ENCODE measurements around the gene ODAD2.
"Not testable (repeated sequence)": the region's sequence is repeated elsewhere in the genome, so short reads cannot be mapped to it uniquely, and the experiment has no call there.

The ODAD2 gene, protein sequence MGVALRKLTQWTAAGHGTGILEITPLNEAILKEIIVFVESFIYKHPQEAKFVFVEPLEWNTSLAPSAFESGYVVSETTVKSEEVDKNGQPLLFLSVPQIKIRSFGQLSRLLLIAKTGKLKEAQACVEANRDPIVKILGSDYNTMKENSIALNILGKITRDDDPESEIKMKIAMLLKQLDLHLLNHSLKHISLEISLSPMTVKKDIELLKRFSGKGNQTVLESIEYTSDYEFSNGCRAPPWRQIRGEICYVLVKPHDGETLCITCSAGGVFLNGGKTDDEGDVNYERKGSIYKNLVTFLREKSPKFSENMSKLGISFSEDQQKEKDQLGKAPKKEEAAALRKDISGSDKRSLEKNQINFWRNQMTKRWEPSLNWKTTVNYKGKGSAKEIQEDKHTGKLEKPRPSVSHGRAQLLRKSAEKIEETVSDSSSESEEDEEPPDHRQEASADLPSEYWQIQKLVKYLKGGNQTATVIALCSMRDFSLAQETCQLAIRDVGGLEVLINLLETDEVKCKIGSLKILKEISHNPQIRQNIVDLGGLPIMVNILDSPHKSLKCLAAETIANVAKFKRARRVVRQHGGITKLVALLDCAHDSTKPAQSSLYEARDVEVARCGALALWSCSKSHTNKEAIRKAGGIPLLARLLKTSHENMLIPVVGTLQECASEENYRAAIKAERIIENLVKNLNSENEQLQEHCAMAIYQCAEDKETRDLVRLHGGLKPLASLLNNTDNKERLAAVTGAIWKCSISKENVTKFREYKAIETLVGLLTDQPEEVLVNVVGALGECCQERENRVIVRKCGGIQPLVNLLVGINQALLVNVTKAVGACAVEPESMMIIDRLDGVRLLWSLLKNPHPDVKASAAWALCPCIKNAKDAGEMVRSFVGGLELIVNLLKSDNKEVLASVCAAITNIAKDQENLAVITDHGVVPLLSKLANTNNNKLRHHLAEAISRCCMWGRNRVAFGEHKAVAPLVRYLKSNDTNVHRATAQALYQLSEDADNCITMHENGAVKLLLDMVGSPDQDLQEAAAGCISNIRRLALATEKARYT

DNA sequence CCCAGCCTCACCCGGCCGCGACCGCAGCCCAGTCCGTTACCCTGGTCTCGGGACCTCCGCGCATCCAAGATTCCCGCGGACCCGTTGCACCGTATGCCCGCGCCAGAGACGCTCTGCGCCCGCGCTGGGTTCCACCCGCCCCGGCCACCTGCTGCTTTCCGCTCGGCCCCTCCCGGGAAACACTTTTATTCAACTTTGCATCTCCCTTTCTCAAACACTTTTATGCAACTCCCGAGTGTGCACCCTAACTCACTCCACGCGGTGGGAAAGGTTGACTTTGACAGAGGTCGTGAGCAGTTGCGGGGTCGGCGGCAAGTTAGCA, at the start of gene ODAD2:
TSS of gene ODAD2 (minus strand) at position 126 of the 322 bp plus-strand sequence. CDS start 3,937 bp downstream, outside the sequence.
- DNase-seq (ENCODE audit: low read depth in 2 of 2) = peak; percentile 7 to 17

DNA sequence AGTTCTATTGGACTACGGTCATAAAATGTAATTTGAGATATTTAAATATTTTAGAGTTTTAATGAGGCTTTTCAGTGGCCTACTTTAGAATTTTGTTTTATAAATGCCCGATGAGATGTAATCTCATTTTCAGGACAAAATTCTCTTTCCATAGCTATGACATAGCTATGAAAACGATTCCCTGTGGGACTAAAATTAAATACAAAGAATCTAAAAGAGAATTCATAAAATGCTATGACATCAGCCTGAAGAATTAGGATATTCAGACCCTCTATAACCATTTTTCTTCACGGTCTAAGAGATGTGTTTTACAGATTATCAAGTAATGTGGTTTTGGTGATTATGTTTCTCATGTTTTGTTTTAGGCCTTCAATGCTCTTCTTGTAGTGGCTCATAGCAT, 48.2 kb upstream of the ODAD2 start:
- no peak for DNase-seq (ENCODE audit: low read depth in 2 of 2)

DNA sequence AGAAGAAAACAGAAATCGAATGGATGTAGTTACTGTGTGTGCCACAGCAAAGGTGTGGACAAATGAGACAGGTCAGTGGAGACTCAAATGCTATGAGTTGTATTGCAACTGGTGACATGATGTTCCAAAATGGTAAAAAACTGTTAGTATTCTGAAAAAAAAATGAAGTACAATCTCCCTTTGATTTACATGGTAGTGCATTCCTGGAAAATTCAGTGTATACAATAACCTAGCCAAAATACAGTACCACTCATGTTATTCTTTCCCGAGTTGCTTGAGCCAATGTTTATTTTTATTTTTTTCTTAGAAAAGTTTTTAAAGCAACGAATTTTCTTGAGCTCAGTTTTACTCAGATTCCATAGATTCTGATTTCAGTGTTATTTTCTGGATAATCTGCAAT, 47.7 kb upstream of the ODAD2 start:
- DNase-seq (ENCODE audit: low read depth in 2 of 2) = no peak

DNA sequence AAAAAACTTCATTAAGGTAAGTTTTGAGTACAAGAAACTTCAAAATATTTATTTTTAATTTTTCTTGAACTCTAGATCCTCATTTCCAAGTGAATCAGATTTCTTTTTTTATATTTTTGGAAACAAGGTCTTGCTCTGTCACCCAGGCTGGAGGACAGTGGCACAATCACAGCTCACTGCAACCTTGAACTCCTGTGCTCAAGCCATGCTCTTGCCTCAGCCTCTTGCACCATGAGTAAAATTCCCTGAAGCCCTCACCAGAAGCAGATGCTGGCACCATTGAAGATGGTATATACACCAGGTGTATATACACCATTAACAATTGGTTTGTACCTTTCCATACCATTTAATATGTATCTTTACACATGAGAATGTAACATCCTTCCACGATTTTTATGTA, 45.1 kb upstream of the ODAD2 start:
- DNase-seq (ENCODE audit: low read depth in 2 of 2) = no peak

- DNase-seq (ENCODE audit: low read depth in 2 of 2) = no peak
These were observed 37.7 kb upstream of the ODAD2 start for GRCh38 chr10:28036587-28036986.

GRCh38 chr10:28020993-28021982, 22.4 kb upstream of the ODAD2 start:
- no peak for DNase-seq (ENCODE audit: low read depth in 2 of 2)

- no peak for DNase-seq (ENCODE audit: low read depth in 2 of 2)
These were observed 21.4 kb upstream of the ODAD2 start for GRCh38 chr10:28020080-28020860.

GRCh38 chr10:28014651-28015050, 15.8 kb upstream of the ODAD2 start:
- no peak for DNase-seq (ENCODE audit: low read depth in 2 of 2)

DNA sequence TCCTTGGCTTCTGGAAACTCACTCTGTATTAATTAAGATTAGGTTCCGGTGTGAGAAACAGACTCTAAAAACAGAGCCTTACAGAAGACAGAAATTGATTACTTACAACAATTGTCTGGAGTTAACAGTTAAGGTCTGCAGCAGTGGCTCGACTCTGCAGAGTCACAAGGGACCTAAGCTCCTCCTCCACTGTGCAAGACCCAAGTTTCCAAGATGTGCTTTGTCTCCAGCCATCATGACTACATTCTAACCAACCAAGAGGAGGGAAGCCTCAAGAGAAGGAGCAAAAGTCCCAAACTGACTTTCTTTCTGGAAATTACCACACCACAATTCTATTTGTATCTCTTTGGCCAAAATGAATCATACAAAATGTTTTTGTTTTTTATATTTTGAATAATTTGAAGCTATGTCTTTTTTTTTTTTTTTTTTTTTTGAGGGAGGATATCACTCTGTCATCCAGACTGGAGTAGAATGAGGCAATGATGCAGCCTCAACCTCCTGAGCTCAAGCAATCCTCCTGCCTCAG, 14.2 kb upstream of the ODAD2 start:
- DNase-seq (ENCODE audit: low read depth in 2 of 2) = no peak

DNA sequence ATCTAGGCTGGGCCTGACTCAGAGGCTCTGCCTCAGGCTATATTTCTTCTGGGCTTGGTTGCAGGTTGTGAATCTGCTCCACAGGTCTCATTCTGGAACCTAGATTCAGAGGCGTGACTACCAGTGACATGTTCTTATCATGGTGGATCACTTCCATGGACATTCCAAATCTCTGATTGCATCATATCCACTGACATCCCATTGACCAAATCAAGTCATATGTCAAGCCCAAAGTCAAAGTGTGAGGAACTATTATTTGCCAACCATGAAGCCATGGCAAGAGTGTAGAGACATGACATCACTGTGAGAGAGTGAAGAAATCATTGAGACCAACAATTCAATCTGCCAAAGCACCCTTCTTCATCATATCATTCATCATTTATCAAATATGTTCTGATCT, 11.9 kb upstream of the ODAD2 start:
- DNase-seq (ENCODE audit: low read depth in 2 of 2) = no peak

GRCh38 chr10:28008054-28008453, 9.2 kb upstream of the ODAD2 start:
- no peak for DNase-seq (ENCODE audit: low read depth in 2 of 2)

DNA sequence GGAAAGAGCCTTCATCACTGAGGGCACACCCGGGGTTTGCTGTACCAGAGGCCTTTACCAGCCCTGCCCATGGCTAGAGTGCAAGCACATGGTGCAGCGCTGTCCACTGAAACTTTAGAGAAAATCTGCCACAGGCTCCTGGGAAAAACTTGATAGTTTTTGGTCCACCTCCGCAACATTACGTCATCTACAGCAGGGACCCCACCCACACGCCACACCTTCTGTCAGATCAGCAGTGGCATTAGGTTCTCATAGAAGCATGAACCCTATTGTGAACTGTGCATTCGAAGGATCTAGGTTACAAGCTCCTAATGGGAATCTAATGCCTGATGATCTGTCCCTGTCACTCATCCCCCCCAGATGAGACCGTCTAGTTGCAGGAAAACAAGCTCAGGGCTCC, 2.5 kb upstream of the ODAD2 start:
- DNase-seq (ENCODE audit: low read depth in 2 of 2) = no peak

DNA sequence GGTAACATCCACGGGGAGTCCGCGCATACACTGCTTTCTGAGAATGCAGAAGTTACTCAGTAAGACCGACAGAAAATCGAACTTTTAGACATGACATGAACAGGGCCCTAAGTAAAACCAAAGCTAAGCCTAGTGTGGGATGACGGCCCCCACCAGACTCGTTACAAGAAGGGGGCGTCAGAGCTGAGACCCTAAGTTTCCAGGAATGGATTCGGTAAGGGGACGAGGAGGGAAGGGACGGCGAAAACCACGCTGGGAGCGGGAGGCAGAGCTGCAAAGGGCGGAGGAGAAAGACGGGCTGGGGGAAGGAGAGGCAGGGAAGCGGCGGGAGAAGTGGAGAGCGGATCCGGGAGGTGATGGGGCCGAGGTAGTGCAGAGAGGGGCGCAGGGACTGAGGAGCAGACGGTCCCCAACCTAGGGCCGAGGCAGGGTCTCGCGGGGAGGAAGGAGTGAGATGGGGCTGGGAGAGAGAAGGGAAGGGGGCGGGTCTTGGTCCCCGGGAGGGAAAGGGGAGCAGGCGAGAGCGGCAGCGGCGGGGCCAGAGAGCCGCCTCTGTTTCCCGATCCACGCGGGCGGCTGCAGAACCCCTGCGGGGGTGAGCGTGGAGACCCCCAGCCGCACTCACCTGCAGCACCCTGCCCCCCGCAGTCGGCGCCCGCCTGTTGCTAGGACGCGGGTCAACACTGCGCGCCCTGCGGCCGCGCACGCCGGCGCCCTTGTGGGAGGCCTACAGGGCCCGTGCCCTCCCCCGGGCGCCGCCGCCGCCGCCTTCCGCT, 513 bp downstream of the ODAD2 start:
- peak in 1 of 2 donors; percentile 1 for DNase-seq (ENCODE audit: low read depth in 2 of 2)

DNA sequence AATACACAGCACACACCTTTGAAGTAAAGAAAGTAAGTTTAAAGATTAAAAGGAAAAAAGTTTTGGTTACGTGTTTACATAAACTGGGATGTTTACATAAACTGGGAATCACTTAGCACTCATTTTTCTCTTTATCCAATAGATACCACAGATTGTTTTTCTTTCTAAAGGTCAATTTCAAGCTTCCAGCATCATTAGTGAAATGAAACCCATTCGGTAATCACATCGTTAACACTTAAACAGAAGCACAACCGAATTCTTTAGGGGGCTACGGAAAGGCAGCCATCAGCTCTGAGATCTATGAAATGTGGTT, 1.1 kb downstream of the ODAD2 start:
- DNase-seq (ENCODE audit: low read depth in 2 of 2) = no peak

DNA sequence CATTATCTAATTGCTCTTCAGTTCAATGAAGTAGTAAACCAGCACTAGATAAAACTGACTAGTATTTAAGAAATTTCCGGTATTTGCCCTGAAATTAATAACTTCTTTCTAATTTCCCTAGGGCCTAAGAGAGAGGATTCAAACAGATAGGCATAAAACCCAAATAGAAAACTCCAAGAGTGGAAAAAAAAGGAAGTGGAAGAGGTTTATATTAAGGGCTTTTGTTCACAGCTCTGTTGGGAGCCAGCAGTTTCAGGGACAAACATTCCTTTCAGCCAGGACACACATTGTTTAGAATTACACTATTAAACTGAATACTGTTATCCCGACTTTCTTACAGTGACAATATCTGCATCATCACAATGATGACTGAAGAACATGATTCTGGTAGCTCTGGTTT, 3.6 kb downstream of the ODAD2 start:
- no peak for DNase-seq (ENCODE audit: low read depth in 2 of 2)

DNA sequence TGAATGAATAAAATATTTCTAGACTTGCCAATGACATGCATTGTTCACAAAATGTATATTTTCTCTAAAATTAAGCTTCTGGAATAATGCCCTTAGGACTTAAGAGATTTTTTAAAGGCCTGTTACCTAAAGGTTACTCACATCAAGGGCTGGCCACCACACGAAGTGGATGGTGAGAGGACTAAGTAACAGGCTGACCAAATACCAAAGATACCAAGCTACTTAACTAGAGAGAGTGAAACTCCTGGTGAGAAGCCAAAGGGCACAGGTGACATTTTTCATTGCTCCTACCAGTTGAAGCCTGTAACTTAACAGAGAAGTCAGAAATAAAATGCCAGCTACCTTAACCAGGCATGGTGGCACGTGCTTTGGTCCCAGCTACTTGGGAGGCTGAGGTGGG, 9.5 kb downstream of the ODAD2 start:
- DNase-seq (ENCODE audit: low read depth in 2 of 2) = not testable (repeated sequence)

GRCh38 chr10:27986821-27987220, 12.1 kb downstream of the ODAD2 start:
- DNase-seq (ENCODE audit: low read depth in 2 of 2) = no peak

DNA sequence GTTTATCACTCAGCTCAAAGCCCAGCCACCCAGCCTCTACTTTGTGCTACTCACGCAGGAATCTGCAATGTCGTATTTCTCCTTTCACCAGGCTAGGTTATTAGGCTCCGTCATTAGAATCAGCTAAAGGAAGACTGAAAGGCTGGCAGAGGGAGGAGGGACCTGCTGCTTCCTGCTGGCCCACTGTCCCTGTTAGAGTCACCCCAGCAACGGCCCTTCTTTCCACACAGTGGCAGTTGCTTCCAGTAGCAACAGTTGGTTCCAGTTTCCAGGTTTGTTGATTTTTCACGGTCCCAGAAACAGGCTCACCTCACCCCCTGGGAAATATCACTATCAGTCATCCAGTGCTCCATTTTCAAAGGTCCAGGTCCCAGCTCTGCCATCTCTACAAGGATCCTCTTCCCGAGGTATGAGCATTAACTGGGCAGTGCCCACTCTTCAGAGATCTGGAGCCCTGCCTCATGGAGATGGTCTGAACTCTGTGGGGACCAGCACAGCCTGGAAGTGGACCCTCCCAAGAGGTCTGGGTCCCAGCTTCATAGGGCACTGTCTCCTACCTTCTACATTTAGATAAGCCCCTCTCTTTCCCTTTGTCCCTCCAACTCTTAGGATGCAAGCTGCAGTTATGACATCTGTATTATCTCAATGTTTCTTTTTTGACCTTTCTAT, 15.9 kb downstream of the ODAD2 start:
- DNase-seq (ENCODE audit: low read depth in 2 of 2) = no peak

- no peak for DNase-seq (ENCODE audit: low read depth in 2 of 2)
These were observed 17.1 kb downstream of the ODAD2 start for GRCh38 chr10:27981744-27982143.
